DOHH2 (cell line): Measurements from ENCODE around the gene KCNMA1.

Experiments used
- CTCF ChIP-seq: fragments of 200-600 bp; sonication (generic); IDR thresholded peaks from one replicate; pipeline ENCODE4 v1.5.1; 2014; ENCODE audit warnings: antibody characterized with exemption, mild to moderate bottlenecking, low read depth, low read length; ENCODE audit not compliant: poor library complexity, severe bottlenecking
- EZH2phosphoT487 ChIP-seq: fragments of 200-600 bp; sonication (generic); IDR thresholded peaks from 2 replicates; pipeline ENCODE4 v1.6.1; 2017; ENCODE audit warnings: borderline replicate concordance, mild to moderate bottlenecking, antibody characterized with exemption, low read length, moderate library complexity, mixed read lengths

GRCh38 chr10:77159538-77160110 lies 478.0 kb downstream of the KCNMA1 start:
- TF ChIP-seq CTCF, result no peak
- TF ChIP-seq EZH2phosphoT487, result no peak
